ENCODE measurements around the gene SLX9. TPM values are rescaled to one million over a fixed set of nuclear protein-coding genes. Genes with fewer than 3 reads are reported as not detected.

The SLX9 gene
- total RNA-seq, 6 experiments from 2014 or later: 15.0 to 27.9 (median 17.1) TPM

DNA sequence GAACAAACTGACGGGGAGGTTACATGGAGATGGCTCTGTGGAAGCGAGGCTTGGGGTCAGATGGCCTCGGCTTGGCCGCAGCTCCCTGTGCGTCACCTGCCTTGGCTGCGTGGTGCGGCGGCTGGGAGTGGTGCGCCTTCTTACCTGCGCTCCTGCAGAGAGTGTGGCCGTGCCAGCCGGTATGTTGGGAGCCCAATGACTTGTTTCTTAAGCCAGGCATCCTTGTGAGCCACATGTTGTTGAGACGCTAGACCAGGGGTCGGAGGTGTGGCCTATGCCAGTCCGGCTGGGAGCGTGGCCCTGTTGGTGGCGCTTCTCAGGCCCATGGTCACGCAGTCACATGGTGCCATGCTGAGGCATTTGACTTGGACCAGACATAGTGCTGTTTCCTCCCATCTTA lies 10.5 kb downstream of the SLX9 start:
- Histone ChIP-seq H3K9me3 (no peaks in the 10 kb centered on the region), H3K27me3 (no peaks in the 10 kb centered on the region), H3K36me3 (no peaks in the 10 kb centered on the region), H3K27ac (no peak overlapping the region), H3K4me1 (peaks cover 0 to 18% (median 5%) of the 10 kb centered on the region in 4 donors), H3K4me3 (no peak overlapping the region)
- DNase-seq: peak in 2 of 3 donors; percentile 21 to 54
- no peak for TF ChIP-seq POLR2A (IDR thresholded peaks at IDR 0.05)
- TF ChIP-seq, protein P1, sequence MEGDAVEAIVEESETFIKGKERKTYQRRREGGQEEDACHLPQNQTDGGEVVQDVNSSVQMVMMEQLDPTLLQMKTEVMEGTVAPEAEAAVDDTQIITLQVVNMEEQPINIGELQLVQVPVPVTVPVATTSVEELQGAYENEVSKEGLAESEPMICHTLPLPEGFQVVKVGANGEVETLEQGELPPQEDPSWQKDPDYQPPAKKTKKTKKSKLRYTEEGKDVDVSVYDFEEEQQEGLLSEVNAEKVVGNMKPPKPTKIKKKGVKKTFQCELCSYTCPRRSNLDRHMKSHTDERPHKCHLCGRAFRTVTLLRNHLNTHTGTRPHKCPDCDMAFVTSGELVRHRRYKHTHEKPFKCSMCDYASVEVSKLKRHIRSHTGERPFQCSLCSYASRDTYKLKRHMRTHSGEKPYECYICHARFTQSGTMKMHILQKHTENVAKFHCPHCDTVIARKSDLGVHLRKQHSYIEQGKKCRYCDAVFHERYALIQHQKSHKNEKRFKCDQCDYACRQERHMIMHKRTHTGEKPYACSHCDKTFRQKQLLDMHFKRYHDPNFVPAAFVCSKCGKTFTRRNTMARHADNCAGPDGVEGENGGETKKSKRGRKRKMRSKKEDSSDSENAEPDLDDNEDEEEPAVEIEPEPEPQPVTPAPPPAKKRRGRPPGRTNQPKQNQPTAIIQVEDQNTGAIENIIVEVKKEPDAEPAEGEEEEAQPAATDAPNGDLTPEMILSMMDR (IDR thresholded peaks at IDR 0.05): no peak
- 77% methylated on average over 7 of the region's 18 CpGs for WGBS (ENCODE audit: insufficient coverage, low coverage, low lambda C conversion rate, missing lambda C conversion rate)
- intact Hi-C loops (cut with DNase I): loop anchor here (5.0 kb wide), 1 partner anchor 177 kb away; no protein-coding TSS in a partner anchor
- no peak for ATAC-seq

DNA sequence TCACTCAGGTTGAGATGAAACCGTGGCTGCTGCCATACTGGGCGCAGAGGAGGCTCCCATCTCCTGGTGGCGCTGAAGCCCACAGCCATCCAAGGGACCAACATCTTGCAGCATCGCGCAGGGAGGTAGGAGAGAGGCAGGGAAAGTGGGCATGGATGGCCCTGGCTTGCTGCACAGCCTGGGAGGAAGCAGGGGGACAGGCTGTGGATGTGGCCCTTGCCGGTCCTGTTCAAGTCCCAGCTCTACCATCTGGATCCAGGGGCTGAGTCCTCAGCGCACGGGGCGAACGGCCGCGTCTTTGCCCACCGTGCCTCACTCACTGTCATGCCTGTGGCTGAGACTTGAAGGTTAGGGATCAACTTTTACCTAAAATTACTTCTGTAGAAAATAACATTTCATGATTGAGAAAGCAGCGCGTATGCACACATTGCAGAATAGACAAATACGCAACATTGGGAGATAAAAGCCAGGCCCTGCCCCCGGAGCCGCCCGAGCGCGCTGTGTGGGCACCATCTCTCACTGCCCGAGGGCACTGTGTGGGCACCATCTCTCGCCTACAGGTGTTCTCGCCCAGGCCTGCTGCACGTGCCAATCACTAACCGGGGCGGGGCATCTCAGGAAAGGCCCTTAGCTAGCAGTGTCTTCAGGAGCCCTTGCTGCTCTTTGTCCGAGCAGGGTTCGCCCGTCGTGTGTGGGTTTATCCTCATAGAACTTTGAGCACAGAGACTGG lies 11.5 kb downstream of the SLX9 start:
- TF ChIP-seq, protein P1 (IDR thresholded peaks at IDR 0.05): no peak
- TF ChIP-seq POLR2A (IDR thresholded peaks at IDR 0.05): no peak
- Histone ChIP-seq H3K27me3 (no peaks in the 10 kb centered on the region), H3K27ac (peak overlapping the region in 1 of 3 donors; percentile 39), H3K36me3 (no peaks in the 10 kb centered on the region), H3K9me3 (no peaks in the 10 kb centered on the region), H3K4me3 (no peak overlapping the region), H3K4me1 (peaks cover 0 to 18% (median 5%) of the 10 kb centered on the region in 4 donors)
- WGBS (ENCODE audit: insufficient coverage, low coverage, low lambda C conversion rate, missing lambda C conversion rate): 34% methylated on average over 8 of the region's 31 CpGs
- intact Hi-C loops (cut with DNase I): loop anchor here (5.0 kb wide), 1 partner anchor 176 kb away; no protein-coding TSS in a partner anchor
- peak in 3 of 4 donors; percentile 44 to 69 (median 55) for ATAC-seq
- peak in 2 of 3 donors; percentile 57 to 59 for DNase-seq

DNA sequence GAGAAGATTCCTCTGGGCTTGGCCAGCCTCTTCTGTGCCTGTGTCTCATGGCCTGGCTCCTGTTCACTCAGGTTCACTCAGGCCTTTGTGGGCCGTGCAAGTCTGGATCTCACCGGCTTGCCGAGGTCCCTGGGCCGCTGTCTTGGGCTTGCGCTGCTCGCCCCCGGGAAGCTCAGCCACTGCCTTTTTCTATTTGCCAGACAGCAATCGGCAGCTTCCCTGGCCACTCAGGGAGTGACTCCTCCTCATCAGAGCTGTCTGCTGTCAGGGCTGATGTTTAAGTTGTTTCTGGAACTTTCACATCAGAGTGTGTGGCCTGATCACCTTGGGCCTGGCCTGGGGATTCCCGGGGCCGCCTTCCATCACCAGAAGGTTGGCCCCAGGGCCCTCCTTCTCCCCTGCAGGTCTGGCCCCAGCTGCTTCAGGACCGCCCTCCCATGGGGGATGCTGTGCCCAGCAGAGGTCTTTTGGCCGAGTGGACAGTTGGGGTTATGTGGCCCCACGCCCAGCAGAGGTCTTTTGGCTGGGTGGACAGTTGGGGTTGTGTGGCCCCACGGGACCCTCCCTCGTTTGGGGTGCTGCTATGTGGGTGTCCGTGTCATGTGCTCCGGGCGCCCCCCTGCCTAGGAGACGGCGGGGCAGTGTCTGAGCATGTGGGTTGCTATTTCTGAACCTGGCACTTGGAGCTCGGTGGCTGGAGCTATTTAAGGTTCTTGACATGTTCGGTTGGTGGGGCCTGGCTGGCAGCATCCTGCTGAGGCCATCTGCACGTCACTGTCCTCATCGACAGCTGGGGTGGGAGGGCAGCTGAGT lies 12.5 kb downstream of the SLX9 start:
- Histone ChIP-seq H3K27me3 (no peaks in the 10 kb centered on the region), H3K36me3 (no peaks in the 10 kb centered on the region), H3K9me3 (no peaks in the 10 kb centered on the region), H3K4me3 (no peak overlapping the region), H3K4me1 (peaks cover 0 to 17% (median 5%) of the 10 kb centered on the region in 4 donors), H3K27ac (no peak overlapping the region)
- TF ChIP-seq, protein P1 (IDR thresholded peaks at IDR 0.05): no peak
- TF ChIP-seq POLR2A (IDR thresholded peaks at IDR 0.05): no peak
- intact Hi-C loops (cut with DNase I): loop anchor here (5.0 kb wide), 1 partner anchor 175 kb away; no protein-coding TSS in a partner anchor
- WGBS (ENCODE audit: insufficient coverage, low coverage, low lambda C conversion rate, missing lambda C conversion rate): no CpG with 5 or more reads among the region's 24 CpGs
- no peak for ATAC-seq
- peak in 1 of 3 donors; percentile 47 for DNase-seq

DNA sequence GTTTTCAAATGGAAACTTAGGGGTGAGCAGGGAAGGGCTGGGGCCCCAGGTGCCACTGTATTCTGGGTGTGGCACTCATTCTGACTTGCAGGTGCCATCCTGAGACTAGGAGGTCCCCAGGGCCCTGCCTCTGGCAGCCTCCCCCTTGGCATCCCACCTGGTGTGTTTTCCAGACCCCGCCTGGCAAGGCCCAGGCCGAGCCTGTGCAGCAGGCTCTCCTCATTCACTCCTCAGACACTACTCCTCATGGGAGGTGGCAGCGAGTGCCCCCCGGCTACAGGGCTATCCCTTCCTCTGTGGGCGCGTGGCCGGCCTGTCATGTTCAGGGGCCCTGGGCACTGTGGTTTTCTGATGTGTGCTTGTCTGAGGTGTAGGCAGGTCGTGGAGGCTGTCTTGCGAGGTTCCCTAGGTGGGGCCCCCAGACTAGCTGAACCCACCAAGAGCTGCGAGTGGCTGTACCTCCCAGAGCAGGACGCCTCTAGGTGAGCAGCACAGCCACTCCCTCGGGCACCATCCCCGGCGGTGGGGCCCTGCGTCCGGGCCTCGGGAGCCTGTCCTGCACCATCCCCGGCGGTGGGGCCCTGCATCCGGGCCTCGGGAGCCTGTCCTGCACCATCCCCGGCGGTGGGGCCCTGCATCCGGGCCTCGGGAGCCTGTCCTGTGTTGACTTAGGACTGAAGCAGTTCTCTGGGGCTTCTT lies 13.2 kb downstream of the SLX9 start:
- no peak for TF ChIP-seq POLR2A (IDR thresholded peaks at IDR 0.05)
- TF ChIP-seq, protein P1 (IDR thresholded peaks at IDR 0.05): no peak
- H3K4me1 ChIP-seq: peaks cover 0 to 12% (median 3%) of the 10 kb centered on the region in 4 donors
- ATAC-seq: no peak
- peak in 1 of 3 donors; percentile 49 for DNase-seq
- H3K9me3 ChIP-seq: no peaks in the 10 kb centered on the region
- intact Hi-C loops (cut with DNase I): loop anchor here (5.0 kb wide), 1 partner anchor 174 kb away; no protein-coding TSS in a partner anchor
- no peak overlapping the region for H3K4me3 ChIP-seq
- H3K27ac ChIP-seq: no peak overlapping the region
- no CpG with 5 or more reads among the region's 25 CpGs for WGBS (ENCODE audit: insufficient coverage, low coverage, low lambda C conversion rate, missing lambda C conversion rate)
- no peaks in the 10 kb centered on the region for H3K36me3 ChIP-seq
- no peaks in the 10 kb centered on the region for H3K27me3 ChIP-seq

Data from right lobe of liver (tissue), 6 donors.